MCF 10A (cell line): Measurements from ENCODE around the gene MYO9A. TPM values are rescaled to one million over a fixed set of nuclear protein-coding genes. Genes with fewer than 3 reads are reported as not detected.

Experiments
- BruUV-seq: library from RNA; stranded (reverse); fragments of 400-500 nt; replicated peaks from 2 replicates; lab custom pipeline; 2021; lab: Mats Ljungman, UMichigan
- CTCF ChIA-PET: fragments of 300-600 bp; sonication (Branson Sonifier 250); formaldehyde crosslinking; extraction: SDS; loops from one replicate; lab custom pipeline; 2021; ENCODE audit warnings: antibody characterized with exemption, inconsistent platforms; lab: Yijun Ruan, JAX
- POLR2A ChIA-PET: fragments of 300-600, 350-650 bp; sonication (Branson Sonifier 250); formaldehyde crosslinking; extraction: SDS; loops from one replicate; lab custom pipeline; 2020; ENCODE audit warnings: antibody characterized with exemption, inconsistent platforms; lab: Yijun Ruan, JAX
- DNase-seq: peaks from one replicate; pipeline ENCODE4 v3.0.0-alpha.2; 2018; ENCODE audit not compliant: unreplicated experiment
- H3K27ac Mint-ChIP-seq: one replicate; pipeline ENCODE4 v1.8.0; 2022; ENCODE audit warnings: mild to moderate bottlenecking, low read depth, mixed read lengths; ENCODE audit not compliant: unreplicated experiment
- H3K27me3 Mint-ChIP-seq: one replicate; pipeline ENCODE4 v1.8.0; 2022; ENCODE audit warnings: mixed read lengths; ENCODE audit not compliant: insufficient read depth, unreplicated experiment
- H3K36me3 Mint-ChIP-seq: one replicate; pipeline ENCODE4 v1.8.0; 2022; ENCODE audit warnings: mild to moderate bottlenecking, moderate library complexity, mixed read lengths; ENCODE audit not compliant: insufficient read depth, unreplicated experiment
- H3K4me1 Mint-ChIP-seq: one replicate; pipeline ENCODE4 v1.8.0; 2022; ENCODE audit warnings: mixed read lengths; ENCODE audit not compliant: insufficient read depth, unreplicated experiment
- H3K4me3 Mint-ChIP-seq: one replicate; pipeline ENCODE4 v1.8.0; 2022; ENCODE audit warnings: mild to moderate bottlenecking, moderate library complexity, mixed read lengths; ENCODE audit not compliant: unreplicated experiment
- H3K9me3 Mint-ChIP-seq: one replicate; pipeline ENCODE4 v1.8.0; 2022; ENCODE audit warnings: mixed read lengths; ENCODE audit not compliant: unreplicated experiment
- intact Hi-C: fragments of 100-400 bp; cut with micrococcal nuclease; formaldehyde crosslinking; loops from 2 replicates; pipeline ENCODE4 v1.14.1; 2022
- total RNA-seq: library from RNA; stranded (reverse); gene quantifications from 2 replicates; pipeline ENCODE4 v1.2.3, GENCODE V29; 2022
- TF ChIP-seq, protein P1 (sequence below): fragments of 200-600 bp; IDR thresholded peaks from one replicate; pipeline ENCODE4 v1.8.0; 2022; ENCODE audit warnings: antibody characterized with exemption, mild to moderate bottlenecking; ENCODE audit not compliant: unreplicated experiment

MYO9A gene
- total RNA-seq, 1 experiment from 2014 or later: 40.8 TPM

DNA sequence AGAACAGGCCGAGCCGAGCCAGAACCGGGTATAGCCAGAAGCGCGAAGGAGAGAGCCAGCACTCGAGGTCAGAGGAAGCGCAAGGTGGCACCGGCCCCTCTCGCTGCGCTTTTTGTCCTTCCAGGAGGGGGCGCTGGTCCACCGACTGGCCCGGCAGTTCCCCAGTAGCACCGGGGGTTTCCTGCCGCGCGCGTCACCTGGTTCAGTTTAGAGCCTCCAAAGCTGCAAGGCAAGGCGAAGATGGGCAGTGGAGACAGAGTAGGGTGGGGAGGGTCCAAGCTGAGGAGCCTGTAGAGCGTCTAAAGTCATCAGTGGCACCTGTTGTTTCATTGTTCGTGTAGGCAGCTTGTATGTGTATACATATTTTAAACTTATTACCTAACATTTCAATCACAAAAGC, 315.2 kb downstream of the MYO9A start:
- Mint-ChIP-seq H3K27me3 (no peaks in the 10 kb centered on the region), H3K27ac (no peak overlapping the region), H3K36me3 (no peaks in the 10 kb centered on the region), H3K4me3 (no peak overlapping the region), H3K9me3 (no peaks in the 10 kb centered on the region), H3K4me1 (peaks cover 6% of the 10 kb centered on the region)
- BruUV-seq: no TSS peak
- POLR2A ChIA-PET: interaction anchor here (0.9 kb wide), 1 partner anchor 22 kb away, joined by 3 read pairs; no protein-coding TSS in a partner anchor
- CTCF ChIA-PET: interaction anchor here (0.5 to 9.1 kb wide), 10 partner anchors 12 to 354 kb away, joined by 3 to 149 read pairs (median 4); no protein-coding TSS in a partner anchor
- no peak for DNase-seq
- intact Hi-C loops: loop anchor here (5.0 to 10.0 kb wide), 5 partner anchors 150 to 910 kb away; partner anchors contain the start of genes LRRC49, THAP10 and THSD4
- TF ChIP-seq, protein P1, sequence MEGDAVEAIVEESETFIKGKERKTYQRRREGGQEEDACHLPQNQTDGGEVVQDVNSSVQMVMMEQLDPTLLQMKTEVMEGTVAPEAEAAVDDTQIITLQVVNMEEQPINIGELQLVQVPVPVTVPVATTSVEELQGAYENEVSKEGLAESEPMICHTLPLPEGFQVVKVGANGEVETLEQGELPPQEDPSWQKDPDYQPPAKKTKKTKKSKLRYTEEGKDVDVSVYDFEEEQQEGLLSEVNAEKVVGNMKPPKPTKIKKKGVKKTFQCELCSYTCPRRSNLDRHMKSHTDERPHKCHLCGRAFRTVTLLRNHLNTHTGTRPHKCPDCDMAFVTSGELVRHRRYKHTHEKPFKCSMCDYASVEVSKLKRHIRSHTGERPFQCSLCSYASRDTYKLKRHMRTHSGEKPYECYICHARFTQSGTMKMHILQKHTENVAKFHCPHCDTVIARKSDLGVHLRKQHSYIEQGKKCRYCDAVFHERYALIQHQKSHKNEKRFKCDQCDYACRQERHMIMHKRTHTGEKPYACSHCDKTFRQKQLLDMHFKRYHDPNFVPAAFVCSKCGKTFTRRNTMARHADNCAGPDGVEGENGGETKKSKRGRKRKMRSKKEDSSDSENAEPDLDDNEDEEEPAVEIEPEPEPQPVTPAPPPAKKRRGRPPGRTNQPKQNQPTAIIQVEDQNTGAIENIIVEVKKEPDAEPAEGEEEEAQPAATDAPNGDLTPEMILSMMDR: peak; percentile 18

DNA sequence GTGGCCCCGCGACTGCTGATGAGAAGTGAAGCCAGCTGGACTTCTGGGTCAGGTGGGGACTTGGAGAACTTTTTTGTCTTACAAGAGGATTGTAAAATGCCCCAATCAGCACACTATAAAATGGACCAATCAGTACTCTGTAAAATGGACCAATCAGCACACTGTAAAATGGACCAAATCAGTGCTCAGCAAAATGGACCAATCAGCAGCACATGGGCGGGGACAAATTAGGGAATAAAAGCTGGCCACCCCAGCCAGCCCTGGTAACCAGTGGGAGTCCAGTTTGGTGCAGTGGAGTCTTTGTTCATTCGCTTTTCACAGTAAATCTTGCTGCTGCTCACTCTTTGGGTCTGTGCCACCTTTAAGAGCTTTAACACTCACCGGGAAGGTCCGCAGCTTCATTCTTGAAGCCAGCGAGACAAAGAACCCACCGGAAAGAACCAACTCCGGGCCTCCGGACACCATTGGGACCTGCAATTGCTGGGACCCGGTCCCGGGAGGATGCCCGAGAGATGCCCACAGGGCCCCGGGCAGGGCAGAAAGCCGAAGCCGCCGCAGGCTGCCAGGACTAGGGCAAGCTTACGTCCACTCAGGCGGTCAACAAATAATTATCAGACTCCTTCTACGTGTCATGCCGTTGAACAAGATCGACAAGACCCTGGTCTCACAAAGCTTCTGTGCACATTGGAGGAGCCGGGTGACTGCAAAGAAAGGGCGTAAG, 315.9 kb downstream of the MYO9A start:
- CTCF ChIA-PET: interaction anchor here (0.6 to 9.1 kb wide), 37 partner anchors 8 to 991 kb away, joined by 3 to 149 read pairs (median 4); partner anchors contain the start of gene NR2E3
- POLR2A ChIA-PET: interaction anchor here (0.9 kb wide), 1 partner anchor 22 kb away, joined by 3 read pairs; no protein-coding TSS in a partner anchor
- H3K4me1 Mint-ChIP-seq: peaks cover 6% of the 10 kb centered on the region
- BruUV-seq: no TSS peak
- no peak overlapping the region for H3K27ac Mint-ChIP-seq
- H3K9me3 Mint-ChIP-seq: no peaks in the 10 kb centered on the region
- no peaks in the 10 kb centered on the region for H3K27me3 Mint-ChIP-seq
- intact Hi-C loops: loop anchor here (1.0 to 10.0 kb wide), 11 partner anchors 22 to 910 kb away; partner anchors contain the start of genes LRRC49, THAP10 and THSD4
- H3K4me3 Mint-ChIP-seq: no peak overlapping the region
- no peak for DNase-seq
- TF ChIP-seq, protein P1: no peak
- H3K36me3 Mint-ChIP-seq: no peaks in the 10 kb centered on the region

DNA sequence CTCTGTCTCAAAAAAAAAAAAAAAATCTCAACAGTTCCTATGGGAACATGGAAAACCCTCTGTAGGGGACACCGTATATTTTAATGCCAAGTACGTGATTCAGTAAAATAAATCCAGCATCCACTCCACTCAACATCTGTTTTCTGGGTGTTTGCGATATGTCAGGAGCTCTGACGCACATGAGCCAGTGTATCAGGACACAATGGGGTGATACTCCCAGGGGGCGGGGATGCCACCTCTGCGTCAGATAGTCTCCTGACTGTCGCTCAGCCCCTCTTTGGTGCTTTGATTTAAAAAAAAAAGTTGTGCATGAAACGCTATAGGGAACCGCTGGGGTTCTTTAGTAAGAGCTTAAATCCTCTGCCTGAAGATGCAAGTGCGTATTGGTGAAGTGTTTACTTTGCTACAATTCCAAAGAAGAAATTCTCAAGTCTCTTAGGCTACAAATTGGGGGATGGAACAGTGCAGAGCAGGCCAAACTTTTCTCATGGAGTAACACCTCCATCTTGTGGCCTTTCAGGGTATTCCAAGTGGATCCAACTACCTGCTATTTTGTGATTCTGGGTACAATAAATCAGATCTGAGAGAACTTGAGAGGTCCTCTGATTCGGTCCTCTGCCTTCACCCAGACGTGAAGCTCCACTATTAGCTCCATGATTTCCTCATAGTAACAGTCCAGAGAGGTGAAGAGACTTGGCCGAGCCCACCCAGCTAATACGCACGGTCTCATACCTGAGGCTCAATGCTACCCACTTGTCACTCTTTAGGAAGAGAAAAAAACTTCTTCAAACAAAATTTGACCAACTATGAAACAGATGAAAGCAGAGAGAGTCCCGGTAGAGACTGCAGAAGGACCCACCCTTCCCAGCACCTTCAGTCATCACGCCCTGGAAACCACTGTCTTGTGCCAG, 316.9 kb downstream of the MYO9A start:
- POLR2A ChIA-PET: interaction anchor here (0.5 to 0.6 kb wide), 3 partner anchors 355 to 1703 kb away, joined by 3 read pairs; partner anchors contain the start of gene TLE3

More for the DNA sequence above, 316.9 kb downstream of the MYO9A start:
- Mint-ChIP-seq H3K4me3 (no peak overlapping the region), H3K9me3 (no peaks in the 10 kb centered on the region), H3K27ac (no peak overlapping the region), H3K27me3 (no peaks in the 10 kb centered on the region), H3K4me1 (peaks cover 6% of the 10 kb centered on the region), H3K36me3 (no peaks in the 10 kb centered on the region)
- BruUV-seq: no TSS peak
- TF ChIP-seq, protein P1: peak; percentile 93
- CTCF ChIA-PET: interaction anchor here (0.6 to 9.1 kb wide), 55 partner anchors 9 to 1118 kb away, joined by 3 to 149 read pairs (median 4); partner anchors contain the start of gene NR2E3
- intact Hi-C loops: loop anchor here (1.0 to 10.0 kb wide), 11 partner anchors 21 to 909 kb away; partner anchors contain the start of genes LRRC49, THAP10 and THSD4
- peak; percentile 77 for DNase-seq
